ENCODE results near the gene KIAA0408. TPM values are rescaled to one million over a fixed set of nuclear protein-coding genes. Genes with fewer than 3 reads are reported as not detected.

Gene KIAA0408
- polyA plus RNA-seq: 11.2 TPM
- long read RNA-seq, donor 1: 0 reads
- long read RNA-seq, donor 2: 0 reads
- long read RNA-seq, donor 3: 0 reads
- long read RNA-seq, donor 4: 0 reads
- long read RNA-seq, donor 5: 0 reads
- long read RNA-seq, donor 6: 0 reads
- long read RNA-seq, donor 7: 0 reads
- long read RNA-seq, donor 8, partial matches to known transcripts: 0 of 1 reads
- long read RNA-seq, donor 8, other reads (novel, unspliced or antisense): 0 of 1 reads
- long read RNA-seq, donor 9: 0 reads
- long read RNA-seq, donor 10, partial matches to known transcripts: 0 of 1 reads
- long read RNA-seq, donor 10, other reads (novel, unspliced or antisense): 0 of 1 reads
- long read RNA-seq, donor 11: 0 reads

GRCh38 chr6:127459231-127459641 lies at the start of gene KIAA0408:
KIAA0408 (minus strand) TSS chr6:127459389; CDS start chr6:127453981, 5,408 bp downstream.
- no peaks in the 10 kb centered on the region for H3K36me3 ChIP-seq (ENCODE audit: control insufficient read depth, insufficient read depth, low read length)
- no peaks in the 10 kb centered on the region for H3K27me3 ChIP-seq (ENCODE audit: control insufficient read depth, insufficient read depth, low read length)
- H3K9me3 ChIP-seq (ENCODE audit: control insufficient read depth, low read depth, low read length): no peaks in the 10 kb centered on the region
- peak within 1 kb of the TSS; percentile 37 for H3K4me3 ChIP-seq (ENCODE audit: low read length)
- DNase-seq: peak; percentile 26 to 48
- no CpG with 5 or more reads among the region's 4 CpGs for WGBS (ENCODE audit: insufficient coverage, low lambda C conversion rate)
- H3K27ac ChIP-seq (ENCODE audit: low read length): peak within 1 kb of the TSS; percentile 62
- H3K4me1 ChIP-seq (ENCODE audit: control insufficient read depth, insufficient read depth, low read length): no peaks in the 10 kb centered on the region

- no peak overlapping the region for H3K4me3 ChIP-seq (ENCODE audit: low read length)
- WGBS (ENCODE audit: insufficient coverage, low lambda C conversion rate): 58% methylated on average over 1 of the region's 1 CpG
- DNase-seq: no peak
Measured at GRCh38 chr6:127506894-127507293, 47.7 kb upstream of the KIAA0408 start.

GRCh38 chr6:127503022-127503421 lies 43.8 kb upstream of the KIAA0408 start:
- Histone ChIP-seq H3K36me3 (ENCODE audit: control insufficient read depth, insufficient read depth, low read length) (no peaks in the 10 kb centered on the region), H3K4me3 (ENCODE audit: low read length) (no peak overlapping the region), H3K27ac (ENCODE audit: low read length) (no peak overlapping the region), H3K9me3 (ENCODE audit: control insufficient read depth, low read depth, low read length) (no peaks in the 10 kb centered on the region), H3K4me1 (ENCODE audit: control insufficient read depth, insufficient read depth, low read length) (no peaks in the 10 kb centered on the region), H3K27me3 (ENCODE audit: control insufficient read depth, insufficient read depth, low read length) (no peaks in the 10 kb centered on the region)
- DNase-seq: no peak
- no CpG with 5 or more reads among the region's 3 CpGs for WGBS (ENCODE audit: insufficient coverage, low lambda C conversion rate)

More at GRCh38 chr6:127506894-127507293, 47.7 kb upstream of the KIAA0408 start:
- no peak overlapping the region for H3K27ac ChIP-seq (ENCODE audit: low read length)
- H3K9me3 ChIP-seq (ENCODE audit: control insufficient read depth, low read depth, low read length): no peaks in the 10 kb centered on the region
- H3K4me1 ChIP-seq (ENCODE audit: control insufficient read depth, insufficient read depth, low read length): no peaks in the 10 kb centered on the region
- no peaks in the 10 kb centered on the region for H3K36me3 ChIP-seq (ENCODE audit: control insufficient read depth, insufficient read depth, low read length)
- H3K27me3 ChIP-seq (ENCODE audit: control insufficient read depth, insufficient read depth, low read length): peaks cover 4% of the 10 kb centered on the region

- H3K27ac ChIP-seq (ENCODE audit: low read length): no peak overlapping the region
- H3K4me3 ChIP-seq (ENCODE audit: low read length): no peak overlapping the region
- no peaks in the 10 kb centered on the region for H3K27me3 ChIP-seq (ENCODE audit: control insufficient read depth, insufficient read depth, low read length)
- no peak for DNase-seq
- no peaks in the 10 kb centered on the region for H3K9me3 ChIP-seq (ENCODE audit: control insufficient read depth, low read depth, low read length)
- H3K4me1 ChIP-seq (ENCODE audit: control insufficient read depth, insufficient read depth, low read length): no peaks in the 10 kb centered on the region
- no peaks in the 10 kb centered on the region for H3K36me3 ChIP-seq (ENCODE audit: control insufficient read depth, insufficient read depth, low read length)
- WGBS (ENCODE audit: insufficient coverage, low lambda C conversion rate): no CpG with 5 or more reads among the region's 1 CpG
Measured at GRCh38 chr6:127497410-127497809, 38.2 kb upstream of the KIAA0408 start.

GRCh38 chr6:127496471-127496870 lies 37.3 kb upstream of the KIAA0408 start:
- Histone ChIP-seq H3K4me1 (ENCODE audit: control insufficient read depth, insufficient read depth, low read length) (no peaks in the 10 kb centered on the region), H3K27ac (ENCODE audit: low read length) (no peak overlapping the region)
- WGBS (ENCODE audit: insufficient coverage, low lambda C conversion rate): 100% methylated on average over 1 of the region's 1 CpG

GRCh38 chr6:127494240-127494767 lies 35.1 kb upstream of the KIAA0408 start:
- DNase-seq: no peak
- no peaks in the 10 kb centered on the region for H3K27me3 ChIP-seq (ENCODE audit: control insufficient read depth, insufficient read depth, low read length)
- H3K4me1 ChIP-seq (ENCODE audit: control insufficient read depth, insufficient read depth, low read length): no peaks in the 10 kb centered on the region
- H3K27ac ChIP-seq (ENCODE audit: low read length): no peak overlapping the region
- no peaks in the 10 kb centered on the region for H3K36me3 ChIP-seq (ENCODE audit: control insufficient read depth, insufficient read depth, low read length)
- H3K9me3 ChIP-seq (ENCODE audit: control insufficient read depth, low read depth, low read length): no peaks in the 10 kb centered on the region
- H3K4me3 ChIP-seq (ENCODE audit: low read length): no peak overlapping the region

More at GRCh38 chr6:127496471-127496870, 37.3 kb upstream of the KIAA0408 start:
- no peak for DNase-seq
- Histone ChIP-seq H3K36me3 (ENCODE audit: control insufficient read depth, insufficient read depth, low read length) (no peaks in the 10 kb centered on the region), H3K4me3 (ENCODE audit: low read length) (no peak overlapping the region), H3K27me3 (ENCODE audit: control insufficient read depth, insufficient read depth, low read length) (no peaks in the 10 kb centered on the region), H3K9me3 (ENCODE audit: control insufficient read depth, low read depth, low read length) (no peaks in the 10 kb centered on the region)

- H3K4me1 ChIP-seq (ENCODE audit: control insufficient read depth, insufficient read depth, low read length): no peaks in the 10 kb centered on the region
- WGBS (ENCODE audit: insufficient coverage, low lambda C conversion rate): 100% methylated on average over 1 of the region's 1 CpG
- no peak for DNase-seq
Measured at GRCh38 chr6:127489248-127489647, 30.1 kb upstream of the KIAA0408 start.

GRCh38 chr6:127486934-127487333 lies 27.7 kb upstream of the KIAA0408 start:
- no peak overlapping the region for H3K27ac ChIP-seq (ENCODE audit: low read length)
- WGBS (ENCODE audit: insufficient coverage, low lambda C conversion rate): no CpG with 5 or more reads among the region's 3 CpGs
- H3K27me3 ChIP-seq (ENCODE audit: control insufficient read depth, insufficient read depth, low read length): no peaks in the 10 kb centered on the region
- no peak overlapping the region for H3K4me3 ChIP-seq (ENCODE audit: low read length)
- DNase-seq: no peak
- no peaks in the 10 kb centered on the region for H3K9me3 ChIP-seq (ENCODE audit: control insufficient read depth, low read depth, low read length)
- no peaks in the 10 kb centered on the region for H3K36me3 ChIP-seq (ENCODE audit: control insufficient read depth, insufficient read depth, low read length)
- H3K4me1 ChIP-seq (ENCODE audit: control insufficient read depth, insufficient read depth, low read length): no peaks in the 10 kb centered on the region

More at GRCh38 chr6:127489248-127489647, 30.1 kb upstream of the KIAA0408 start:
- H3K27me3 ChIP-seq (ENCODE audit: control insufficient read depth, insufficient read depth, low read length): no peaks in the 10 kb centered on the region
- H3K27ac ChIP-seq (ENCODE audit: low read length): no peak overlapping the region
- H3K4me3 ChIP-seq (ENCODE audit: low read length): no peak overlapping the region
- H3K36me3 ChIP-seq (ENCODE audit: control insufficient read depth, insufficient read depth, low read length): no peaks in the 10 kb centered on the region
- no peaks in the 10 kb centered on the region for H3K9me3 ChIP-seq (ENCODE audit: control insufficient read depth, low read depth, low read length)

GRCh38 chr6:127484212-127484863 lies 25.1 kb upstream of the KIAA0408 start:
- H3K27me3 ChIP-seq (ENCODE audit: control insufficient read depth, insufficient read depth, low read length): peaks cover 2% of the 10 kb centered on the region
- no peak overlapping the region for H3K27ac ChIP-seq (ENCODE audit: low read length)
- no peaks in the 10 kb centered on the region for H3K4me1 ChIP-seq (ENCODE audit: control insufficient read depth, insufficient read depth, low read length)
- WGBS (ENCODE audit: insufficient coverage, low lambda C conversion rate): no CpG with 5 or more reads among the region's 3 CpGs
- no peaks in the 10 kb centered on the region for H3K9me3 ChIP-seq (ENCODE audit: control insufficient read depth, low read depth, low read length)
- peak in 1 of 2 donors; percentile 37 for DNase-seq
- H3K4me3 ChIP-seq (ENCODE audit: low read length): no peak overlapping the region
- no peaks in the 10 kb centered on the region for H3K36me3 ChIP-seq (ENCODE audit: control insufficient read depth, insufficient read depth, low read length)

GRCh38 chr6:127483399-127484055 lies 24.3 kb upstream of the KIAA0408 start:
- 100% methylated on average over 1 of the region's 5 CpGs for WGBS (ENCODE audit: insufficient coverage, low lambda C conversion rate)
- Histone ChIP-seq H3K4me3 (ENCODE audit: low read length) (no peak overlapping the region), H3K9me3 (ENCODE audit: control insufficient read depth, low read depth, low read length) (no peaks in the 10 kb centered on the region), H3K36me3 (ENCODE audit: control insufficient read depth, insufficient read depth, low read length) (no peaks in the 10 kb centered on the region), H3K27me3 (ENCODE audit: control insufficient read depth, insufficient read depth, low read length) (peaks cover 2% of the 10 kb centered on the region), H3K4me1 (ENCODE audit: control insufficient read depth, insufficient read depth, low read length) (no peaks in the 10 kb centered on the region), H3K27ac (ENCODE audit: low read length) (no peak overlapping the region)
- no peak for DNase-seq

Data from large intestine (tissue), 12 donors.